ENCODE data around the gene IFRD2.

IFRD2 gene

GRCh38 chr3:50334339-50335075 lies 42.3 kb upstream of the IFRD2 start:
- peaks cover 30% of the 10 kb centered on the region for H3K36me3 ChIP-seq (ENCODE audit: control insufficient read depth, insufficient read depth, low read length)
- no peak overlapping the region for H3K4me3 ChIP-seq (ENCODE audit: insufficient read depth, low read depth, low read length)
- H3K27ac ChIP-seq (ENCODE audit: insufficient read depth, low read depth, low read length, poor library complexity, severe bottlenecking), result no peak overlapping the region
- no peaks in the 10 kb centered on the region for H3K9me3 ChIP-seq (ENCODE audit: control insufficient read depth, low read length)
- WGBS, 2 experiments, result 92% methylated on average over 5 of the region's 5 CpGs
- peaks cover 19% of the 10 kb centered on the region for H3K27me3 ChIP-seq (ENCODE audit: control insufficient read depth, insufficient read depth, low read length, poor library complexity, severe bottlenecking)
- peaks cover 13% of the 10 kb centered on the region for H3K4me1 ChIP-seq (ENCODE audit: control insufficient read depth, insufficient read depth, low read length)

GRCh38 chr3:50333744-50334328 lies 41.6 kb upstream of the IFRD2 start:
- peaks cover 12% of the 10 kb centered on the region for H3K27me3 ChIP-seq (ENCODE audit: control insufficient read depth, insufficient read depth, low read length, poor library complexity, severe bottlenecking)

GRCh38 chr3:50331364-50331907 lies 39.2 kb upstream of the IFRD2 start:
- WGBS, 2 experiments, result 96 to 98% methylated on average over 19 of the region's 19 CpGs
- peaks cover 34% of the 10 kb centered on the region for H3K36me3 ChIP-seq (ENCODE audit: control insufficient read depth, insufficient read depth, low read length)

More at GRCh38 chr3:50333744-50334328, 41.6 kb upstream of the IFRD2 start:
- H3K4me1 ChIP-seq (ENCODE audit: control insufficient read depth, insufficient read depth, low read length), result peaks cover 13% of the 10 kb centered on the region
- no peak overlapping the region for H3K4me3 ChIP-seq (ENCODE audit: insufficient read depth, low read depth, low read length)
- H3K36me3 ChIP-seq (ENCODE audit: control insufficient read depth, insufficient read depth, low read length), result peaks cover 34% of the 10 kb centered on the region
- no peaks in the 10 kb centered on the region for H3K9me3 ChIP-seq (ENCODE audit: control insufficient read depth, low read length)
- WGBS, 2 experiments, result 94% methylated on average over 12 of the region's 12 CpGs
- no peak overlapping the region for H3K27ac ChIP-seq (ENCODE audit: insufficient read depth, low read depth, low read length, poor library complexity, severe bottlenecking)

DNA sequence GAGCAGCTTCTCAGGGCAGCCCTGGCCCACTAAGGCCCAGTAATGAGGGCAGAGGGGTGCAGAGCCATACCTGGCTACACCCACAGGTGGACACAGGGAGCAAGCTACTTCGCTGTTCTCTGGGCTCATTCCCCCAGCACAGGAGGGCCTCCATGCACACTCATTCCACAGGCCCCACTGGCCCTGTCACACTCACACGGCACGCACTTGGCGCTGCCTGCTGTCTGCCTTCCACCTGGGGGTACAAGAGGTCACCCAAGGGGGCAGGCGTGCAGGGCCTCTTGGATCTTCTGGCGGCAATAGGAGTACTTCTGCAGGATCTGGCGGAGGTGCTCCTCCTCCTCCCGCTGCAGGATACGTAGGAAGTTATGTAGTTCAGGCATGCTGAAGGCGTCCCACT lies 38.1 kb upstream of the IFRD2 start:
- Histone ChIP-seq H3K9me3 (ENCODE audit: control insufficient read depth, low read length) (no peaks in the 10 kb centered on the region), H3K27me3 (ENCODE audit: control insufficient read depth, insufficient read depth, low read length, poor library complexity, severe bottlenecking) (no peaks in the 10 kb centered on the region), H3K27ac (ENCODE audit: insufficient read depth, low read depth, low read length, poor library complexity, severe bottlenecking) (no peak overlapping the region), H3K4me3 (ENCODE audit: insufficient read depth, low read depth, low read length) (no peak overlapping the region), H3K36me3 (ENCODE audit: control insufficient read depth, insufficient read depth, low read length) (peaks cover 37% of the 10 kb centered on the region), H3K4me1 (ENCODE audit: control insufficient read depth, insufficient read depth, low read length) (peaks cover 3% of the 10 kb centered on the region)
- 96% methylated on average over 10 of the region's 10 CpGs for WGBS, 2 experiments

More at GRCh38 chr3:50331364-50331907, 39.2 kb upstream of the IFRD2 start:
- H3K4me1 ChIP-seq (ENCODE audit: control insufficient read depth, insufficient read depth, low read length), result peaks cover 9% of the 10 kb centered on the region
- H3K27me3 ChIP-seq (ENCODE audit: control insufficient read depth, insufficient read depth, low read length, poor library complexity, severe bottlenecking), result no peaks in the 10 kb centered on the region
- no peak overlapping the region for H3K4me3 ChIP-seq (ENCODE audit: insufficient read depth, low read depth, low read length)
- H3K27ac ChIP-seq (ENCODE audit: insufficient read depth, low read depth, low read length, poor library complexity, severe bottlenecking), result no peak overlapping the region
- H3K9me3 ChIP-seq (ENCODE audit: control insufficient read depth, low read length), result no peaks in the 10 kb centered on the region

- no peaks in the 10 kb centered on the region for H3K9me3 ChIP-seq (ENCODE audit: control insufficient read depth, low read length)
- peaks cover 5% of the 10 kb centered on the region for H3K4me1 ChIP-seq (ENCODE audit: control insufficient read depth, insufficient read depth, low read length)
- H3K36me3 ChIP-seq (ENCODE audit: control insufficient read depth, insufficient read depth, low read length), result peaks cover 33% of the 10 kb centered on the region
- no peaks in the 10 kb centered on the region for H3K27me3 ChIP-seq (ENCODE audit: control insufficient read depth, insufficient read depth, low read length, poor library complexity, severe bottlenecking)
- no peak within 1 kb of the TSS for H3K27ac ChIP-seq (ENCODE audit: insufficient read depth, low read depth, low read length, poor library complexity, severe bottlenecking)
- peak within 1 kb of the TSS; percentile 87 for H3K4me3 ChIP-seq (ENCODE audit: insufficient read depth, low read depth, low read length)
- 6 to 7% methylated on average over 55 of the region's 55 CpGs for WGBS, 2 experiments
Observed at GRCh38 chr3:50327943-50328691, 35.9 kb upstream of the IFRD2 start, which contains the start of gene TUSC2. Gene TUSC2, minus strand, starts transcription at chr3:50328223. Its CDS starts 124 bp downstream, at chr3:50328099.

GRCh38 chr3:50327129-50327528 lies 34.9 kb upstream of the IFRD2 start:
- H3K27ac ChIP-seq (ENCODE audit: insufficient read depth, low read depth, low read length, poor library complexity, severe bottlenecking), result no peak overlapping the region
- 83 to 84% methylated on average over 4 of the region's 4 CpGs for WGBS, 2 experiments
- peaks cover 14% of the 10 kb centered on the region for H3K4me1 ChIP-seq (ENCODE audit: control insufficient read depth, insufficient read depth, low read length)
- H3K36me3 ChIP-seq (ENCODE audit: control insufficient read depth, insufficient read depth, low read length), result peaks cover 33% of the 10 kb centered on the region
- H3K4me3 ChIP-seq (ENCODE audit: insufficient read depth, low read depth, low read length), result peak overlapping the region; percentile 87
- H3K9me3 ChIP-seq (ENCODE audit: control insufficient read depth, low read length), result no peaks in the 10 kb centered on the region
- H3K27me3 ChIP-seq (ENCODE audit: control insufficient read depth, insufficient read depth, low read length, poor library complexity, severe bottlenecking), result no peaks in the 10 kb centered on the region

GRCh38 chr3:50326182-50326541 lies 33.9 kb upstream of the IFRD2 start:
- peaks cover 24% of the 10 kb centered on the region for H3K36me3 ChIP-seq (ENCODE audit: control insufficient read depth, insufficient read depth, low read length)
- WGBS, 2 experiments, result 92 to 95% methylated on average over 8 of the region's 8 CpGs
- peaks cover 17% of the 10 kb centered on the region for H3K4me1 ChIP-seq (ENCODE audit: control insufficient read depth, insufficient read depth, low read length)
- no peaks in the 10 kb centered on the region for H3K9me3 ChIP-seq (ENCODE audit: control insufficient read depth, low read length)
- no peak overlapping the region for H3K4me3 ChIP-seq (ENCODE audit: insufficient read depth, low read depth, low read length)
- H3K27me3 ChIP-seq (ENCODE audit: control insufficient read depth, insufficient read depth, low read length, poor library complexity, severe bottlenecking), result no peaks in the 10 kb centered on the region
- no peak overlapping the region for H3K27ac ChIP-seq (ENCODE audit: insufficient read depth, low read depth, low read length, poor library complexity, severe bottlenecking)

DNA sequence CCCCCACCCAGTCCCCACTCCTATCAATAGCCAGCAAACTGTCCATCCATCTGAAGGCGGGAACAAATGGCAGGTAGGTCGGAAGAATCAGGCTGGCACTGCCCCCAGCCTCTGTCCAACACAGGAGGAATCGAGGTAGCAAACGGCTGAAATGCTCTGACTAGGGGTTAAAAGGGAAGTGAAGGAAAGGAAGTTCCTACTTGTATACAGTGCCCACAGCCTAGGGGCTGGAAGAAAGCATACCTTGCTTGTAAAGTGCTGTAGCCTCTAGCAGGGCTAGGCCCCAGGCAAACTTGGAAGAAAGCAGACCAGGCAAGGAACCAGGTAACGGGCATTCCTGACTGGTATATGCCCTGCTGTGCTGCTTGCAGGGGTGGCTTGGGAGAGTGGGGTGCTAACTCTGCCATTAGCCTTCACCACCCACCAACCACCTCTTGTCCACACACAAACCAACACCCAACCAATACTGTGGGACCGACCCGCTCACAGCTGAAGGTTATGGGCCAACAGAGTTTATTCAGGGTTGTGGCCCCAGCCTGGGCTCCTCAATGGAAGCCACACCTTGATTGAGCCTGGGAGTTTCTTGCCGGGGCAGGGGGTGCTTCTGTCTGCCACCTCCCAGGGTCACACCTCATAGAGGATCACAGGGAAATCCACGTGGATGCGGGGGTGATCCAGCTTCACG lies 33.4 kb upstream of the IFRD2 start:
- no peak overlapping the region for H3K27ac ChIP-seq (ENCODE audit: insufficient read depth, low read depth, low read length, poor library complexity, severe bottlenecking)
- H3K27me3 ChIP-seq (ENCODE audit: control insufficient read depth, insufficient read depth, low read length, poor library complexity, severe bottlenecking), result no peaks in the 10 kb centered on the region
- no peak overlapping the region for H3K4me3 ChIP-seq (ENCODE audit: insufficient read depth, low read depth, low read length)
- peaks cover 17% of the 10 kb centered on the region for H3K4me1 ChIP-seq (ENCODE audit: control insufficient read depth, insufficient read depth, low read length)
- WGBS, 2 experiments, result 96% methylated on average over 11 of the region's 11 CpGs
- H3K36me3 ChIP-seq (ENCODE audit: control insufficient read depth, insufficient read depth, low read length), result peaks cover 18% of the 10 kb centered on the region
- H3K9me3 ChIP-seq (ENCODE audit: control insufficient read depth, low read length), result no peaks in the 10 kb centered on the region

- H3K9me3 ChIP-seq (ENCODE audit: control insufficient read depth, low read length), result no peaks in the 10 kb centered on the region
- H3K4me1 ChIP-seq (ENCODE audit: control insufficient read depth, insufficient read depth, low read length), result peaks cover 22% of the 10 kb centered on the region
- H3K36me3 ChIP-seq (ENCODE audit: control insufficient read depth, insufficient read depth, low read length), result peaks cover 13% of the 10 kb centered on the region
- no peak overlapping the region for H3K4me3 ChIP-seq (ENCODE audit: insufficient read depth, low read depth, low read length)
- H3K27me3 ChIP-seq (ENCODE audit: control insufficient read depth, insufficient read depth, low read length, poor library complexity, severe bottlenecking), result no peaks in the 10 kb centered on the region
- 96 to 100% methylated on average over 2 of the region's 2 CpGs for WGBS, 2 experiments
- no peak overlapping the region for H3K27ac ChIP-seq (ENCODE audit: insufficient read depth, low read depth, low read length, poor library complexity, severe bottlenecking)
Observed at GRCh38 chr3:50325113-50325480, 32.9 kb upstream of the IFRD2 start.
